Skeletal muscle satellite cell (primary cell): Measurements from ENCODE around the gene KIT.

Experiments used
- H3K27me3 ChIP-seq: 2 replicates; pipeline ENCODE4 v1.7.0; 2013; ENCODE audit warnings: low read length; ENCODE audit not compliant: control insufficient read depth, insufficient read depth
- H3K36me3 ChIP-seq: 2 replicates; pipeline ENCODE4 v1.7.0; 2013; ENCODE audit warnings: mild to moderate bottlenecking, control low read depth, low read length; ENCODE audit not compliant: insufficient read depth
- H3K4me1 ChIP-seq: 2 replicates; pipeline ENCODE4 v1.7.0; 2013; ENCODE audit warnings: low read length; ENCODE audit not compliant: control insufficient read depth, insufficient read depth
- H3K4me2 ChIP-seq: 2 replicates; pipeline ENCODE4 v1.7.0; 2013; ENCODE audit warnings: mild to moderate bottlenecking, low read length
- H3K4me3 ChIP-seq: 2 replicates; pipeline ENCODE4 v1.7.0; 2013; ENCODE audit warnings: low read length
- H3K9ac ChIP-seq: 2 replicates; pipeline ENCODE4 v1.7.0; 2013; ENCODE audit warnings: mild to moderate bottlenecking, low read depth, low read length, moderate library complexity
- H3K9me3 ChIP-seq: replicated peaks from 2 replicates; pipeline ENCODE4 v1.7.0; 2013; ENCODE audit warnings: mild to moderate bottlenecking, control low read depth, low read length

KIT gene

GRCh38 chr4:54730581-54730980 is 72.8 kb downstream of the KIT start:
- no peak overlapping the region for H3K4me3 ChIP-seq
- H3K36me3 ChIP-seq: no peaks in the 10 kb centered on the region
- no peaks in the 10 kb centered on the region for H3K9me3 ChIP-seq
- no peak overlapping the region for H3K4me2 ChIP-seq
- no peaks in the 10 kb centered on the region for H3K4me1 ChIP-seq
- H3K27me3 ChIP-seq: no peaks in the 10 kb centered on the region
- H3K9ac ChIP-seq: no peak overlapping the region

DNA sequence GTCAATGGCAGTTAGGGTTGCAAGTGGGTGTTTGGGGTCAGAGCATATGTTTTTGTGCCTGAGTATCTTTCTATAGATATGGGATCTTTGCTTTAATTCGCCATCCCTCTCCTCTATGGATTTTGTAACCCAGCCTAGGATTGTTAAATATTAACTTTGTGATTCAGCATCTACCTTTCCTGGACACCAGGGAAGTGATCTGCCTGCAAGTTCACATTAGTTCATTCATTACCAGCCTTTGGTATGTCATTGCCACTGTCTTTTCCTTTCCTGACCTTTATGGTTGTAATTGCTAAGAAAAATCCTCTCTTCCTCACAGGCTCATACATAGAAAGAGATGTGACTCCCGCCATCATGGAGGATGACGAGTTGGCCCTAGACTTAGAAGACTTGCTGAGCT is 73.8 kb downstream of the KIT start:
- H3K4me1 ChIP-seq: no peaks in the 10 kb centered on the region
- H3K9me3 ChIP-seq: no peaks in the 10 kb centered on the region
- no peak overlapping the region for H3K4me3 ChIP-seq
- H3K27me3 ChIP-seq: peaks cover 4% of the 10 kb centered on the region
- no peaks in the 10 kb centered on the region for H3K36me3 ChIP-seq
- H3K9ac ChIP-seq: no peak overlapping the region
- H3K4me2 ChIP-seq: no peak overlapping the region

- Histone ChIP-seq H3K36me3 (no peaks in the 10 kb centered on the region), H3K9me3 (no peaks in the 10 kb centered on the region), H3K4me2 (no peak overlapping the region), H3K9ac (no peak overlapping the region), H3K27me3 (peaks cover 4% of the 10 kb centered on the region), H3K4me3 (no peak overlapping the region), H3K4me1 (no peaks in the 10 kb centered on the region)
Observed at GRCh38 chr4:54731976-54732375, 74.2 kb downstream of the KIT start.

DNA sequence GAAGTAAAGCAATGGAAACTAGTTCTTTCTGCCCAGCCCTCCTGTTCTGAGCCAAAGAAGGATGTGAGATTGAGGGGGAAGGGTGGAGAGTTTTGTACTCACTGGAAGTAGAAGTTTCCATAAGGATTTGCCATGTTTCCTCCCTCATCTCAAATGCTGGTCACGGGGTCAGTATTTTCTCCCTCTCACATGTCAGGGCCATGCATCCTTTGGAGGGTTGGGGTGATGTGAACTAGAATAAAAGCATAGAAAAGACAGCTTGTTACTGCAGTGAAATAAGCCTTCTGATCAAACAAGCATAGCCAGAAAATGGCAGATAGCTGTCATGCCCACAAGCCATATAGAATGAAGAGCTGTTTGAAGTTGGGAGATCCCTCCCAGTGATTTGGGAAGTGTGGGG is 79.7 kb downstream of the KIT start:
- H3K4me1 ChIP-seq: no peaks in the 10 kb centered on the region
- H3K4me3 ChIP-seq: no peak overlapping the region
- H3K4me2 ChIP-seq: no peak overlapping the region
- no peaks in the 10 kb centered on the region for H3K9me3 ChIP-seq
- peaks cover 4% of the 10 kb centered on the region for H3K27me3 ChIP-seq
- H3K36me3 ChIP-seq: no peaks in the 10 kb centered on the region
- H3K9ac ChIP-seq: no peak overlapping the region

DNA sequence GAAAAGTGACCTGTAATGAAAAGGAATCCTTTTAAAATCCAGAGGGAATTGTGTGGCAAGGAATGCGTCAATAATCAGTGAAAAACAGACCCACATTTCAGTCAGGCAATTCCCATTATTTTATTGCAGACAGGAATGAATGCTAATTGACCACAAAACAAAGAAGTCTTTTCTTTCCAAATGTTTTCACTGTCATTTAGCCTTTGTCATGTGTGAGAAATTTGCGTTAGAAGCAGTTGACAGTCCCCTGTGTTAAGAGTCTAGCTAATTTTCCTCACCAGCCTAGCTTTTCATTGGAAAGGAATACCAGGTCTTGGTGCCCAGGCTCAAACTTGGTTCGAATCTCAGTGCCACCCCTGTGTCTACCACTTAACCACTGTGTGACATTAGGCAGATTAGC is 83.4 kb downstream of the KIT start:
- Histone ChIP-seq H3K27me3 (no peaks in the 10 kb centered on the region), H3K4me1 (no peaks in the 10 kb centered on the region), H3K4me2 (no peak overlapping the region), H3K36me3 (no peaks in the 10 kb centered on the region), H3K9ac (no peak overlapping the region), H3K4me3 (no peak overlapping the region), H3K9me3 (no peaks in the 10 kb centered on the region)

DNA sequence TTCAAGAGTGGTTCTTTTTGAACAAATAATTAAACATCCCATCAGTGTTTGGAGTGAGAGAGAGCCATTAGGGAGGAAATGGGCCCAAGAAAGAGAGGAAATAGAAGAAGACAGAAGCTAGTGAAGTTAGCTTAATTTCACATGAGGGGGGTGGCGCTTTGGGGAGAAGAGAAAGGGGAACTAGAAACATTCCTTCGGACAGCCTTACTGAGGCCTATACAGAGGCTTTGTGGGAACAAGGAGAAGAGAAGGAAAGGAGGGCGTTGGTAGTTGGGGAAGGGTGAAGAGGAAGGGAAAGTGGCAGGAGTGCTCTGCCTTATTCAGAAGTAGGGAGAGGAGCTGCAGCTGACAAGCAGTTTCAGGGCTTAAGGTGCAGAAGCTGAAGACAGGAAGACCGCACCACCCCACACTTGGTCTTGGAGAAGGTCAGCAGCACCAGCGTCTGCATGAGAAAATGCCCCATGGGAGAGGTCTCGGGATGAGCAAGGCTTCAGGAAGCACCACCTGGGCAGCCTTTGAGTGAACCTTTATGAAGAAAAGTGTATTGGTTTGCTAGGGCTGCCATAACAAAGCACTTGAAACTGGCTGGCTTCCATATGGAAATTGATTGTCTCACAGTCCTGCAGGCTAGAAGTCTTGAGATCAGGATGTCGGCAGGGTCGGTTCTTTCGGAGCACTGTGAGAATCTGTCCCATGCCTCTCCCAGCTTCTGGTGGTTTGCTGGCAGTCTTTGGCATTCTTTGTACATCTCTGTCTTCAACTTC is 85.1 kb downstream of the KIT start:
- no peaks in the 10 kb centered on the region for H3K4me1 ChIP-seq

GRCh38 chr4:54743562-54743961 is 85.8 kb downstream of the KIT start:
- no peaks in the 10 kb centered on the region for H3K4me1 ChIP-seq
- no peak overlapping the region for H3K4me3 ChIP-seq

More for the DNA sequence above, 85.1 kb downstream of the KIT start:
- Histone ChIP-seq H3K4me3 (no peak overlapping the region), H3K4me2 (no peak overlapping the region), H3K9me3 (no peaks in the 10 kb centered on the region), H3K27me3 (no peaks in the 10 kb centered on the region), H3K36me3 (no peaks in the 10 kb centered on the region), H3K9ac (no peak overlapping the region)

DNA sequence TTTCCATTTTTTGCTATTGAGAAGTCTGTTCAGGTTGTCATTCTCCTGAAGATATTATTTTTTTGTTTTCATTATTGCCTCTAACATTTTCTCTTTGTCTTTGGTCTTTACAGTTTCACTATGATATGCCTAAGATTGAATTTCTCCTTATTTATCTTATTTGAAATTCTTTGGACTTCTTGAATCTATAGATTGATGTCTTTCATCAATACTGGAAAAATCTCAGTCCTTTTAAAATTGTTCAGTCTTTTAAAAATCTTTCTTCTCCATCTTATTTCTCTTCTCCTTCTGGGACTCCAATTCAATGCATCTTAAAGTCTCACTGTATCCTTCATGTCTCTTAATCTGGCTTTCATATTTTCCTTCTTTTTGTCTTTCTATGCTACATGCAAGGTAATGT is 86.7 kb downstream of the KIT start:
- H3K27me3 ChIP-seq: no peaks in the 10 kb centered on the region
- H3K4me3 ChIP-seq: no peak overlapping the region
- no peaks in the 10 kb centered on the region for H3K4me1 ChIP-seq
- H3K9me3 ChIP-seq: no peaks in the 10 kb centered on the region
- no peak overlapping the region for H3K4me2 ChIP-seq
- no peak overlapping the region for H3K9ac ChIP-seq
- no peaks in the 10 kb centered on the region for H3K36me3 ChIP-seq

More at GRCh38 chr4:54743562-54743961, 85.8 kb downstream of the KIT start:
- Histone ChIP-seq H3K9ac (no peak overlapping the region), H3K4me2 (no peak overlapping the region), H3K36me3 (no peaks in the 10 kb centered on the region), H3K27me3 (no peaks in the 10 kb centered on the region), H3K9me3 (no peaks in the 10 kb centered on the region)

GRCh38 chr4:54745031-54745770 is 87.4 kb downstream of the KIT start:
- Histone ChIP-seq H3K36me3 (no peaks in the 10 kb centered on the region), H3K9me3 (no peaks in the 10 kb centered on the region), H3K4me2 (no peak overlapping the region), H3K4me1 (no peaks in the 10 kb centered on the region), H3K9ac (no peak overlapping the region), H3K4me3 (no peak overlapping the region), H3K27me3 (no peaks in the 10 kb centered on the region)

GRCh38 chr4:54746218-54746617 is 88.5 kb downstream of the KIT start:
- Histone ChIP-seq H3K27me3 (no peaks in the 10 kb centered on the region), H3K4me3 (no peak overlapping the region), H3K36me3 (no peaks in the 10 kb centered on the region), H3K9ac (no peak overlapping the region), H3K4me2 (no peak overlapping the region), H3K4me1 (no peaks in the 10 kb centered on the region), H3K9me3 (no peaks in the 10 kb centered on the region)

DNA sequence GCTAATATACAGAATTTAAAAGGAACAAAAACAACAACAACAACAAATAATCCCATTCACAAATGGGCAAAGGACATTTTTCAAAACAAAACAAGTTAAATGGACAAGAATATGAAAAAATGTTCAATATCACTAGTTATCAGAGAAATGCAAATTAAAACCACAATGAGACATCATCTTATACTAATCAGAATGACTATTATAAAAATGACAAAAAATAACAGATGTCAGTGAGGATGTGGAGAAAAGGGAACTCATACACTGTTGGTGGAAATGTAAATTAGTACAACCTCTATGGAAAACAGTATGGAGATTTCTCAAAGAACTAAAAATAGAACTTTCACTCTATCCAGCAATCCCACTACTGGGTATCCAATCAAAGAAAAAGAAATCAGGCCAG is 92.6 kb downstream of the KIT start:
- Histone ChIP-seq H3K36me3 (no peaks in the 10 kb centered on the region), H3K9me3 (no peaks in the 10 kb centered on the region), H3K27me3 (no peaks in the 10 kb centered on the region), H3K4me3 (no peak overlapping the region), H3K4me1 (no peaks in the 10 kb centered on the region), H3K9ac (no peak overlapping the region), H3K4me2 (no peak overlapping the region)

GRCh38 chr4:54754394-54754793 is 96.6 kb downstream of the KIT start:
- H3K4me3 ChIP-seq: no peak overlapping the region
- H3K4me2 ChIP-seq: no peak overlapping the region
- no peaks in the 10 kb centered on the region for H3K9me3 ChIP-seq
- no peaks in the 10 kb centered on the region for H3K4me1 ChIP-seq
- H3K9ac ChIP-seq: no peak overlapping the region
- no peaks in the 10 kb centered on the region for H3K27me3 ChIP-seq
- no peaks in the 10 kb centered on the region for H3K36me3 ChIP-seq
